HG02938 (cell line): Measurements from ENCODE around the gene EHBP1L1.
"Not testable (repeated sequence)": the region's sequence is repeated elsewhere in the genome, so short reads cannot be mapped to it uniquely, and the experiment has no call there.

Source experiments
- ATAC-seq: cut with Tn5 transposase; IDR thresholded peaks from one replicate; pipeline ENCODE4 v1.9.1; 2021; ENCODE audit warnings: mild to moderate bottlenecking, moderate library complexity; ENCODE audit not compliant: unreplicated experiment

The EHBP1L1 gene

DNA sequence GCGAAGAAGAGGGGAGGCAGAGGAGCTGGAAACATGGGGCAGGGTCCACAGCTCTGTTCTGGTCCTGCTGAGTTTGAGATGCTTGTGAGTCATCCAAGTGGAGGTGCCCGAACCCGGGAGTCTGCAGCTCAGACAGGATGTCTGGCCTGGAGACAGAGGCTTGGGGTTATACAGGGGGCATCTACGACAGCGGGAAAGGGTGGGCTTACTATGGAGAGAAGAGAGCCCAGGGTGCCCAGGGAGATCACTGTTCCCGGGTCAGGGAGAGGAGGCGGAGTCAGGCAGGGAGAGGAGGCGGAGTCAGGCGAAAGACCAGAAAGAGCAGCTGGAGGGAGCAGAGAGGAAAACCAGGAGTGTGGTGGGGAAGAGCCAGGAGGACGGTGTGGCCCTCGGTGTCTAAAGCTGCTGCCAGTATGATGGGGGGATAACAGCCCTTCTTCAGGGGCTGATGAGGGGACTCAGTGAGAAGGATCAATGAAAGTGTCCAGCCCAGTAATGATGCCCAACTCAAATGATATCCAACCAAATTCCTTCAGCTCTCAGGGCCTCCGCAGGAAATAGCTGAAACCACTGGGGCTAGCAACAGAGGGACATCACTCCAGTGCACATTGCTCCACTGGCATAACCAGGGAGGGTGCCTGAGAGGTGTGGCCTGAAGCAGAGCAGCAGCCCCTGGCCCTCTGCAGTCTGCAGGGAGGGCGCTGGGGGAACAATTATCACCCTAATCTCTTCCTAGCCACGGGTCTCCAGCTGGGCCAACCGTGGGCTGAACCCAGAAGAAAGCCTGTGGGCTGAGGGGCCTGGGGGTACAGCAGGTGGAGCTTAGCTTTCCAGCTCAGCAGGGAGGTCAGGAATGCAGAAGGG is 15.1 kb upstream of the EHBP1L1 start:
- no peak for ATAC-seq

DNA sequence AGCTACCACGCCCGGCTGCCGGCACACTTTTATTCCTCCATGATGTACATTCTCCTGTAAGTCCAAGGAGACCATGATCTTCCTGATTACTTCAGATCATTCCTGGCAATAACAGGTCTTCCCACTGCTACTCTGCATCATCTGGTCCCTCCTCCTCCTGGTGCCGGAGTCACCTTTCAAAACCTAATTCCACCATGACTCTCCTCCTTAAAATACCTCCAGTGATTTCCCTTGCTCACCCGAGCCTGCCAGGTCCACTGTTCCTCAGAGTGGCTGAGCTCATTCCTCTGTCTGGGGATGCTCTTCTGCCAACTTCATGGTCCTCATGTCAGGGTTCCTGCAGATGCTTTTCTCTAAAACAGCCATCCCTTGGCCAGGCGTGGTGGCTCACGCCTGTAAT is 13.8 kb upstream of the EHBP1L1 start:
- ATAC-seq = no peak

DNA sequence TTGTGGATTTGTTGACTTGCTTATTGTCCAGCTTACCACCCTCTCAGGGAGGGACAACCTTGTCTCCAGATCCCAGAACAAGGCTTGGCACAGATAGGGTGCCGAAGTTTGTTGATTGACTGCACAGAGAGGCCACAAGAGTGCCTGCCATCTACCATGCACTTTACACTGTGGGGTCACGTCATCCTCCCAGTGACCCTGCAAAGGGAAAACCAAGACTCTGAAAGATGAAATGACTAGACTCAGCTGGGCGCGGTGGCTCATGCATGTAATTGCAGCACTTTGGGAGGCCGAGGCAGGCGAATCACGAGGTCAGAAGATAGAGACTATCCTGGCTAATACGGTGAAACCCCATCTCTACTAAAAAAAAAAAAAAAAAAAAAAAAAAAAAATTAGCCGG is 13.1 kb upstream of the EHBP1L1 start:
- ATAC-seq = no peak

DNA sequence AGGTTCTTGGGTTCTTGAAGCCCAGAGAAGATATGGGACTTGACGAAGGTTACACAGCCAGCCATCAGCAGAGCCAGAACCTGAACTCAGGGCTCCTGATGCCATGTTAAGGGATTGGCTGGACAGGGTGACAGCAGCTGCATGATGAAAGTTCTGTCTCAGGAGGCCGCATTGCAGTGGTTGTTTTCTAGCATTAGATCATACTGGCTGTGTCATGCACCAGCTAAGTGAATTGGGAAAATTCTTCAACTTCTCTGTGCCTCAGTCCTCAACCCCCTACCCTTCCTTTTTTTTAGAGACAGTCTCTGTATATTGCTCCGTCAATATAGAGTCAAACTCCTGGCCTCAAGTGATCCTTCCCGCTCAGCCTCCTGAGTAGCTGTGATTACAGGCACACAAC is 12.3 kb upstream of the EHBP1L1 start:
- ATAC-seq = no peak

DNA sequence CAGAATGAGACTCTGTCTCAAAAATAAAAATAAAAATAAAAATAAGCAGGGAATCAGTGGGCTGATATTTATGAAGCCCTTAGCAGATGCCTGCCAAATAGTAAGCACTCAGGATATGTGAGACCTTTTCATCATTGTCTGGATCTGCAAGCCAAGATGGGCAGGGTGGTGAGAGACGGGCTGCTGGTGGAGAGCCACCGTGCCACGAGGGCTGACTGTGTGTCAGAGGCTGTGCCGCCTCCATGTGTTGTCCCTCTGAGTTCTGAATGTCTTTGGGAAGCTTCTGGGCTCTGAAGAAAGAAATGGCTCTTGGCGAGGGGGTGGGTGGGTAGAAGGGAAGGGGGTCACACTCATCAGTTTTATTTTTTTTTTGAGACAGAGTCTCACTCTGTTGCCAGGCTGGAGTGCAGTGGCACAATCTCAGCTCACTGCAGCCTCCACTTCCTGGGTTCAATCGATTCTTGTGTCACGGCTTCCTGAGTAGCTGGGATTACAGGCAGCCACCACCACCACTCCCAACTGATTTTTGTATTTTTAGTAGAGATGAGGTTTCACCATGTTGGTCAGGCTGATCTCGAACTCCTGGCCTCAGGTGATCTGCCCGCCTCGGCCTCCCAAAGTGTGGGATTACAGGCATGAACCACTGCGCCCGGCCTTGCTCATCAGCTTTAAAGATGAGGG is 10.8 kb upstream of the EHBP1L1 start:
- not testable (repeated sequence) for ATAC-seq

DNA sequence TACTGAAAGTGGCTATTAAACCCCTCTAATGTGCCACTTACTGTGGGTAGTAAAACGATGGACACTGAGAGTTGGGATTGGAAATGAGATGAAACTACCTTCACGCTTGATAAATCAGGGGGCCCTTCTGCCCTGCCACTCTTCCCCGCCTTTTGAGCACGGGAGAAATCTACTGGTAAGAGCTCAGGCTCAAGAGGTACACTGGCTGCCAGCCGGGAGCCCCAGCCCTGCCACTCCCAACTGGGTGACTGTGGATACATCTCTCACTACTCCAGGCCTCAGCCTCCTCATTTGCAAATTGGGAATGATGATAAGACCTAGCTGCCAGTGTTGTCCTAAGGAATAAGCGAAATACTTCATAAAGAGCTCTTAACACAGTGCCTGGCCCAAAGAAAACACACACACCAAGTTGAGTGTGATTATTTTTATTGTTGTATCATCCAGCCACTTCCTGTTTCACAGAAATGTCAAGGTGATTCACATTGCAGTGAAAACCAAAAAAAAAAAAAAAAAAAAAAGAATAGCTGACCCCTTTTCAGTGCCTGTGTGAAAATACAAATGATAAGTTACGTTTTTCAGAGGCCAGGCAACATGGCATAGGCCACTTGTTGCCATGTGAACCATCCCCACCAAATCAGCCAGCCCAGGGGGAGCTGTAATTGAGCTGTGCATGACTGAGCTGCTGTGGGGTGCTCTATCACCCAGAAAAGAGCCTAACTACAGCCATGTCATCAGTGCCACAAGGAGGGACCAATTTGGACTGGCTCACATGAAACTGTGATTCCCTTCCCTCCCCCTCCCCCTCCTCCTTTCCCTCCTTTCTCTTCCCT is 10.0 kb upstream of the EHBP1L1 start:
- no peak for ATAC-seq

DNA sequence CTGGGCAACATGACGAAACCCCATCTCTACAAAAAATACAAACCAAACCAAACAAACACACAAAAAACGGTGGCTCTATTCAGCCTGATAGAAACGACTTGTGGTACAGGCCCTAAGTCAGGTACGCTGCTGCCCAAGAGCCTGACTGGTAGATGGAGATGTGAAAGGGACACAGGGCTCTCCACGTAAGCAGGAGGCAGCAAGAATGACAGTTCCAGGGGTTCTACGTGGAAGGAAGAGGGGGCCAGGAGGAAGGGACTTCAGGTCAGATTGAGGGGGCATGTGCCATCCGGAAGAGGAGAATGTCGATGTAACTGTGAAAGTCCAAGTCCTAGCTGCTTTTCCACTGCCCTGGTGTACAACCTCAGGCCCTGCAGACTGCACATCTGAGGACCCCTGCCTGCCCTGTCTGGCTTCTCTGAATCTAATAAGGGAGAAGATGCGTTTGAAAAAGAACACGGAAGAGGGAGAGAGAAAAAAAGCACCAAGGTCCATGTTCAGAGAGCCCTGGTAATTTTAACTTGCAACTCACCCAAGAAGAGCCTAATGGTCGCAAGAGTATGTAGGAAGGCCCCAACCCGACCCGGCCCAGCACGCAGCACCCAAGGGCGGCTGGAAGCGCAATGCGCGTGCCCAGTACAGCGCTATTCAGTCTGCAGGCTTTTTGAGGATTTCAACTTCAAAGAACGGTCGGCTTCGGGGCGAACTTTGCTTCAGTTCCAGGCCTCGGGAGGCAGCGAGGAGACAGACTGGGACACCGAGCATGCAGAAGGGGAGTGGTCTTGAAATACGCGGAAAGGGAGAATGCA is 6.5 kb upstream of the EHBP1L1 start:
- no peak for ATAC-seq

DNA sequence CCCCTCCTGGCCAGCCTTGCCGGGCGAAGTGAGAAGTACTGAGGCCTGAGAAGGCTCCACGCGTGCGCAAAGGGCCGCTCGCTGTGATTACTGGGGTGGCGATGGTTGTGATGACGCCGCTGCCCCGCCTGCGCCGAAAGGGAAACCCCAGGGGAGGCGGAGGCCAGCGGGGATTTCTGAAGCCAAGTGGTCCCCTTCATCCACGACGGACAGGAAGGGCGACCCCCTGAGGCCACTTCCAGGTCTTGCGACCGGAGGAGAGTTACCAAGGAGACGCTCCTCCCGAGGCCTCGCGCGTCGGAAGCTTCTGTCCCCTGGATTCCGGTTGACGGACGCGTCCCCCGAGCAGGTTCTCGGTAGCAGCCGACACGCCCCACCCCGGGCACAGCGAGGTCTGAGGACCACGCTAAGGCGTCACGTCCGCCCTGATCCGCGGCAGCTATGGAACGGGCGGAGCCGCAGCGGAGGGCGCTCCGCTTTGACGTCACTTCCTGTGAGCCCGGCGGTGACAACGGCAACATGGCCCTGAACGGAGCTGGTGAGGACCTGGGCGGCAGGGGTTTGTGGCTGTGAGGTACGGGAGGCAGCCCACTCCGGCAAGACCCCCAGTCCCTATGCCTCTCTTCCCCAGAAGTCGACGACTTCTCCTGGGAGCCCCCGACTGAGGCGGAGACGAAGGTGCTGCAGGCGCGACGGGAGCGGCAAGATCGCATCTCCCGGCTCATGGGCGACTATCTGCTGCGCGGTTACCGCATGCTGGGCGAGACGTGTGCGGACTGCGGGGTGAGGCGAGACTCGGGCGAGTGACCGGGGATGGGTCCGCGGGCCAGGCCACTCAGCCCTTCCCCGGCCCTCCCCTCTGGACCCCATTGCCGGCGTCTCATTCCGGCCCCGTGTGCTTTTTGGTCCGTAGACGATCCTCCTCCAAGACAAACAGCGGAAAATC is 5.6 kb upstream of the EHBP1L1 start, which contains the start of gene ZNRD2:
Gene ZNRD2, plus strand, starts transcription at position 505 of the 946 bp plus-strand sequence. Its CDS starts 15 bp downstream, at position 520.
- ATAC-seq = peak; percentile 48

DNA sequence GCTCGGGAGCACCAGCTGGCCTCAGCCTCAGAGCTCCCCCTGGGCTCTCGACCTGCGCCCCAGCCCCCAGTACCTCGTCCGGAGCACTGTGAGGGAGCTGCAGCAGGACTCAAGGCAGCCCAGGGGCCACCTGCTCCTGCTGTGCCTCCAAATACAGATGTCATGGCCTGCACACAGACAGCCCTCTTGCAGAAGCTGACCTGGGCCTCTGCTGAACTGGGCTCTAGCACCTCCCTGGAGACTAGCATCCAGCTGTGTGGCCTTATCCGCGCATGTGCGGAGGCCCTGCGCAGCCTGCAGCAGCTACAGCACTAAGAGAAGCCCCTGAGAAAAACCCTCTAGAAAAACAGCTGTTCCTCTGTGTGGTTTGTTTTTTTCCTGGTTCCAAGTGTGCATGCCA is 4.4 kb upstream of the EHBP1L1 start:
- no peak for ATAC-seq

DNA sequence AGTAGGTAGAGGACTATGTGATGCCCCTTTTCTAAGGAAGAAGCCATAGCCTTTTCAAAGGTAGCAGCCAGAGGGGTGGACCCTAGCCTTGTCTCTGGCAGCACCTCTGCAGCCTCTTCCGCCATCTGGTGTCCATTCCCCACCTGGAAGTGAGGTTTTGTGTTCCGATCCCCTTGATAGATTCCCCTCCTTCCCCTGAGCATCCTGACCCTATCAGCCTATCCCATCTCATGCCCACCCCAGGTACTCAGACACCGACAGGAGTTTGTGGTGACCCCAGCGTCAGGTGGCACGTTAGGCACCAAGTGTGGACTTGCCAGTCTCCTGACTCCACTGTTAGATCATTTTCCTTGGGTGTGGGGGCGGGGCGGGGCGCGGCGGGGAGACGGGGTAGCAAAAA is 3.9 kb upstream of the EHBP1L1 start:
- no peak for ATAC-seq

DNA sequence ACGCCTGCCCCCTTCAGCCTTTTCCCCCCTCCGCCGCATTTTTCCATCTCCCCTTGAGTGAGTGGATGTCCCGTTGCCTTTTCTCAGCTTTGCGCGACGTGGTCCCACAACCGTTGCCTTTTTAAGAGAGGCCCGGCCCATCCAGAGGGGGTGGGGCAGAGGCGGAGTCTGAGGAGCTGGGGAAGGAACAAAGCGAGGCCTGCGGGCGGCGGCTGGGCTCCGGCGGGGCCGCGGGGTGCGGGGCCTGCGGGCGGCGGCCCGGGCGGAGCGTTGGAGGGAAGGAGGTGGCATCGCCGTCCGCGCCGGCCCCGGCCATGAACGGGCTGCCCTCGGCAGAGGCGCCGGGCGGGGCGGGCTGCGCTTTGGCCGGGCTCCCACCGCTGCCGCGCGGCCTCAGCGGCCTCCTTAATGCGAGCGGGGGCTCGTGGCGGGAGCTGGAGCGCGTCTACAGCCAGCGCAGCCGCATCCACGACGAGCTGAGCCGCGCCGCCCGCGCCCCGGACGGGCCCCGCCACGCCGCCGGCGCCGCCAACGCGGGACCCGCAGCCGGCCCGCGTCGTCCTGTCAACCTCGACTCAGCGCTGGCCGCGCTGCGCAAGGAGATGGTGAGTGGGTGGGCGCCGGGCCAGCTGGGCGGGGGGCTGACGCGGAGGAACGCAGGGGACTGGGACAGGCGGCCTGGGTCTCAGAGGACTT is 3.3 kb upstream of the EHBP1L1 start, which contains the start of gene FAM89B:
Gene FAM89B, plus strand, starts transcription at position 183 of the 696 bp plus-strand sequence. Its CDS starts 132 bp downstream, at position 315.
- no peak for ATAC-seq

DNA sequence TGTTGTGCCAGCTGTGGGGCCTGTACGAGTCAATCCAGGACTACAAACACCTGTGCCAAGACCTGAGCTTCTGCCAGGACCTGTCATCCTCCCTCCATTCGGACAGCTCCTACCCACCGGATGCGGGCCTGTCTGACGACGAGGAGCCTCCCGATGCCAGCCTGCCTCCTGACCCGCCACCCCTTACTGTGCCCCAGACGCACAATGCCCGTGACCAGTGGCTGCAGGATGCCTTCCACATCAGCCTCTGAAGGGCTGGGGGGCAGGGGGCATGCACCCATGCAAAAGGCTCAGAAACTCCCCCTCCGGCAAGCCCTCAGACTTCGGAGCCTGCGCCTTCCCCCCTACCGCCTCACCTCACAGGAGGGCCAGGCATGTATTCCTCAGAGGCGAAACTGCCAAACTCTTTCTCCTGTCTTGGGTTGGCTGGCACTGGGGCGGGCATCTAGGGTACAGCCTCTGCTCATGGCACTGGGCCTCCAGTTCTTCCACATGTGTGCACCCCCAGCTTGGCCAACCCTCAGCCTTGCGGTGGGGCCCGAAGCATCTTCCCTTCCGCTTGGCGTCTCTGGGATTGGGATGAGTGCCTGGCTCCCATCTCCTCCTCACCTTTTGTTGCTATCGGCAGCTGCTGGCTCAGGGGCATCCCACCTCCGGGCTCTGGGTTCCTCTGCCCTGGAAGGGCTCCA is 2.3 kb upstream of the EHBP1L1 start:
- no peak for ATAC-seq

DNA sequence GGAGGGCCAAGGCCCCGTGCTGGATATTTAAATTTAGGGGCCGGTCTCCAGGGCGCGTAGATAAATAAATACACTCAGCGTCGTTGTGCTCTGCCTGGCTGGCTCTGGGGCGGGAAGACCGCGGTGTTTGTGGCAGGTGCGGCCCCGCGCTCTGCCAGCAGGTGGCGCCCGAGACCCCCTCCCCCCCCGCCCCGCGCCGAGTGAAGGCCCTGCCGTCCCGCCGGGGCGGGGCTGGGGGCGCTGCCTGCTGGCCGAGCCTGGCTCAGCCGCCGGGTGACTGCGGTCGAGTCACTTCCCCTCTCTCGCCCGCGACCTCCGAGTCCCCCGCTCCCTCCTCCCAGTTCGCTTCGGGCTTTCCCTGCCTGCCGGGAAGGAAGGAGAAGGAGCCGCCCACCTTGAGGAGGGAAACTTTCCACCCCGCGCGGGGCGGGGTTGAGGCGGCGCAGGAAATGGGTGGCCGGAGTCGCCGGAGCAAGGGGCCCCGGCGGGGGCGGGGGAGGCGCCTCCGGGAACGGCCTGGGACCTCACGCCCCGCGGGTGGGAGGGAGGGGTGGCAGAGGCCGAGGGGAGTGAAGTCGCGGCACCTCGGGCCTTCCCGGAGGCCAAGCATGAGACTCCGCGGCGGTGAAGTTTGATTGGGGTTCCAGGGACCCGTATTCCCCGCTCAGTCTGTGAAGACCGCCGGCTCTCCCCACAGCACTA is 1.6 kb upstream of the EHBP1L1 start:
- peak; percentile 27 for ATAC-seq

DNA sequence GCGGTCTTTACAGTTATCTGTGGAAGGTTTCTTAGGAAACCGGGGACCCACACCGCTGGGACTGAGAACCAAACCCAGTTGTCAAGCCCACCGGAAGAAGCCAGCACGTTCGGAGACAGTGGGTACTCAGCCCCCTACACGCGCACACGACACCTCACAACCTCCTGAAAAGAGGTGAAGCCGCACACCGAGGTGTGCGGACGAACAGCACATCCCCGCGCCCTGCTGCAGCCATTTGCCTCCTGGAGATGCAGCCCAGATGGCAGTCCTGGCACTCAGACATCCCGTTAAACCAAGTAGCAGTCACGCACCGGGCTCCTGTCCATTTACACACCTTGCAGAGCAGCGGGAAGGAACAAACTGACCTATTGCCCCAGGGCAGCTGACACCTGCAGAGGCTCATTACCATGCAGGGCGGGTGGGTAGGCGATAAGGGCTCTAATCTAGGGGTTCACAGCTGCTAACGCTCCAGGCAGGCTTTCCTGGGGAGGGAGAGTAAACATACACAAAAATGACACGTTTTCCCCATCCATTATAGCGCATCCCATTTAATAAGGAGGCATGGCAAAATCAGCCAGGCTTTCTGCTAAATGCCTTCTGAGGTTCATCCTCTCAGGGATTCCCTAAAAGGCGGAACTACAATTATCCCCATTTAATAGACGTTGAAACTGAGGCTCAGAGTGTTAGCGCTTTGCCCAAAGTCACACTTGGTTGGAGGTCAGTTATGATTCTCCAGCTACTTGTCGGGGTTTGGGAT is 864 bp upstream of the EHBP1L1 start:
- peak; percentile 0 for ATAC-seq

DNA sequence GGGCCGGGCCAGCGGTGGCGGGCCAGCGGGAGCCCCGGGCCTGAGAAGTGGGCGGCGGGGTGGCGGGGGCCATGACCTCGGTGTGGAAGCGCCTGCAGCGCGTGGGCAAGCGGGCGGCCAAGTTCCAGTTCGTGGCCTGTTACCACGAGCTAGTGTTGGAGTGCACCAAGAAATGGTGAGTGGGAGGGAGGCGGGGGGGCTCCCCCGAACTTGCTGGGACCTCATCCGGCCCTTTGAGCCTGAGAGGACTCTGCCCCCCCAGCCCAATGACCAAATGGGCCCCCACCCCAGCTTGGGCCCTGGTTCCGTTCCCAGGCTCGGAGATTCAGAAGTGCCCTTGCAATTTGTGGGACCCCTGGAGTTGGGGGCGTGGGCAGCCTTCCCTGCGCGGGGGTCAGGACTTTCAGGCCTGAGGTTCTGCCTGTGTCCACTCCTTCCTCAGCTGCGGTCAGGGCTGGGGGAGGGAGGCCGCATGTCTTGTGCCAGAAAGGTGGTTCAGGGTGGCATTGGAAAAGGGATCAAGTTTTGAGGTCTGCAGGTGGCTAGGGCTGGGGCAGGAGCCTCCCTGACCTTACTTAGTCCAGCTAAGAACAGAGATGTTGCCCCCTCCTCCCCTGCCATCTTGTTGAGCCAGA is 496 bp downstream of the EHBP1L1 start:
- no peak for ATAC-seq
